ENCODE data around the gene MAP2K3. TPM values are rescaled to one million over a fixed set of nuclear protein-coding genes. Genes with fewer than 3 reads are reported as not detected.
"Not testable (repeated sequence)": the region's sequence is repeated elsewhere in the genome, so short reads cannot be mapped to it uniquely, and the experiment has no call there.

MAP2K3 gene
- total RNA-seq, 1 experiment from 2014 or later: 39.7 TPM

- H3K36me3 Mint-ChIP-seq; DNase-seq (ENCODE audit: low spot score); CTCF ChIA-PET; POLR2A ChIA-PET; H3K27ac Mint-ChIP-seq; H3K9me3 Mint-ChIP-seq; ATAC-seq: not testable (repeated sequence)
- peak overlapping the region; percentile 43 for H3K4me3 Mint-ChIP-seq
- peaks cover 19% of the 10 kb centered on the region for H3K4me1 Mint-ChIP-seq
- H3K27me3 Mint-ChIP-seq (ENCODE audit: low read depth): peaks cover 30% of the 10 kb centered on the region
Observed at GRCh38 chr17:21318856-21319255, 34.3 kb downstream of the MAP2K3 start.

- Mint-ChIP-seq H3K27me3 (ENCODE audit: low read depth) (peaks cover 33% of the 10 kb centered on the region), H3K4me1 (peaks cover 19% of the 10 kb centered on the region)
- CTCF ChIA-PET; H3K4me3 Mint-ChIP-seq; H3K9me3 Mint-ChIP-seq; DNase-seq (ENCODE audit: low spot score); H3K27ac Mint-ChIP-seq; H3K36me3 Mint-ChIP-seq; POLR2A ChIA-PET; ATAC-seq: not testable (repeated sequence)
Observed at GRCh38 chr17:21319256-21319655, 34.7 kb downstream of the MAP2K3 start.

- POLR2A ChIA-PET; DNase-seq (ENCODE audit: low spot score); CTCF ChIA-PET; ATAC-seq; H3K4me3 Mint-ChIP-seq; H3K36me3 Mint-ChIP-seq; H3K27ac Mint-ChIP-seq: not testable (repeated sequence)
- H3K27me3 Mint-ChIP-seq (ENCODE audit: low read depth): peaks cover 39% of the 10 kb centered on the region
- peaks cover 19% of the 10 kb centered on the region for H3K4me1 Mint-ChIP-seq
- peaks cover 10% of the 10 kb centered on the region for H3K9me3 Mint-ChIP-seq
Observed at GRCh38 chr17:21319686-21320375, 35.3 kb downstream of the MAP2K3 start.

- ATAC-seq; H3K27ac Mint-ChIP-seq; H3K36me3 Mint-ChIP-seq; H3K4me3 Mint-ChIP-seq; POLR2A ChIA-PET; DNase-seq (ENCODE audit: low spot score); CTCF ChIA-PET: not testable (repeated sequence)
- peaks cover 11% of the 10 kb centered on the region for H3K9me3 Mint-ChIP-seq
- H3K4me1 Mint-ChIP-seq: peaks cover 19% of the 10 kb centered on the region
- H3K27me3 Mint-ChIP-seq (ENCODE audit: low read depth): peaks cover 39% of the 10 kb centered on the region
Observed at GRCh38 chr17:21320430-21320829, 35.9 kb downstream of the MAP2K3 start.

- H3K36me3 Mint-ChIP-seq; H3K27ac Mint-ChIP-seq; CTCF ChIA-PET; H3K4me3 Mint-ChIP-seq; ATAC-seq; POLR2A ChIA-PET; DNase-seq (ENCODE audit: low spot score): not testable (repeated sequence)
- peaks cover 14% of the 10 kb centered on the region for H3K9me3 Mint-ChIP-seq
- H3K4me1 Mint-ChIP-seq: peaks cover 19% of the 10 kb centered on the region
- peaks cover 43% of the 10 kb centered on the region for H3K27me3 Mint-ChIP-seq (ENCODE audit: low read depth)
Observed at GRCh38 chr17:21321061-21321460, 36.5 kb downstream of the MAP2K3 start.

GRCh38 chr17:21321744-21322191, 37.3 kb downstream of the MAP2K3 start:
- Mint-ChIP-seq H3K4me3 (peak overlapping the region; percentile 20; the same call in 1 of the 2 replicates), H3K9me3 (peaks cover 14% of the 10 kb centered on the region), H3K36me3 (peaks cover 11% of the 10 kb centered on the region; the same call in 1 of the 2 replicates), H3K27me3 (ENCODE audit: low read depth) (peaks cover 43% of the 10 kb centered on the region), H3K4me1 (peaks cover 19% of the 10 kb centered on the region)
- ATAC-seq; POLR2A ChIA-PET; CTCF ChIA-PET; H3K27ac Mint-ChIP-seq; DNase-seq (ENCODE audit: low spot score): not testable (repeated sequence)

- peaks cover 19% of the 10 kb centered on the region for H3K9me3 Mint-ChIP-seq
- peaks cover 11% of the 10 kb centered on the region; the same call in 1 of the 2 replicates for H3K36me3 Mint-ChIP-seq
- DNase-seq (ENCODE audit: low spot score); POLR2A ChIA-PET; H3K27ac Mint-ChIP-seq; CTCF ChIA-PET: not testable (repeated sequence)
- peaks cover 41% of the 10 kb centered on the region for H3K27me3 Mint-ChIP-seq (ENCODE audit: low read depth)
- ATAC-seq: peak; percentile 13
- peak overlapping the region; percentile 92 for H3K4me3 Mint-ChIP-seq
- H3K4me1 Mint-ChIP-seq: peaks cover 16% of the 10 kb centered on the region
Observed at GRCh38 chr17:21323257-21324111, 39.0 kb downstream of the MAP2K3 start.

GRCh38 chr17:21324741-21325140, 40.2 kb downstream of the MAP2K3 start:
- CTCF ChIA-PET; H3K4me1 Mint-ChIP-seq; POLR2A ChIA-PET; ATAC-seq; DNase-seq (ENCODE audit: low spot score); H3K4me3 Mint-ChIP-seq; H3K27ac Mint-ChIP-seq: not testable (repeated sequence)
- Mint-ChIP-seq H3K36me3 (peaks cover 15% of the 10 kb centered on the region), H3K9me3 (peaks cover 28% of the 10 kb centered on the region), H3K27me3 (ENCODE audit: low read depth) (peaks cover 33% of the 10 kb centered on the region)

- Mint-ChIP-seq H3K27me3 (ENCODE audit: low read depth) (peaks cover 31% of the 10 kb centered on the region), H3K36me3 (peaks cover 15% of the 10 kb centered on the region), H3K9me3 (peaks cover 28% of the 10 kb centered on the region)
- ATAC-seq; H3K27ac Mint-ChIP-seq; DNase-seq (ENCODE audit: low spot score); CTCF ChIA-PET; POLR2A ChIA-PET; H3K4me1 Mint-ChIP-seq; H3K4me3 Mint-ChIP-seq: not testable (repeated sequence)
Observed at GRCh38 chr17:21327921-21328320, 43.4 kb downstream of the MAP2K3 start.

- peaks cover 25% of the 10 kb centered on the region for H3K9me3 Mint-ChIP-seq
Observed at GRCh38 chr17:21328778-21329177, 44.3 kb downstream of the MAP2K3 start.

More at GRCh38 chr17:21328778-21329177, 44.3 kb downstream of the MAP2K3 start:
- H3K27ac Mint-ChIP-seq; DNase-seq (ENCODE audit: low spot score); POLR2A ChIA-PET; H3K4me1 Mint-ChIP-seq; ATAC-seq; CTCF ChIA-PET; H3K4me3 Mint-ChIP-seq: not testable (repeated sequence)
- Mint-ChIP-seq H3K27me3 (ENCODE audit: low read depth) (peaks cover 23% of the 10 kb centered on the region), H3K36me3 (peaks cover 13% of the 10 kb centered on the region)

All from WTC11 (cell line).